Uterus (tissue), 4 donors: ENCODE data around the gene OSBPL9. TPM values are rescaled to one million over a fixed set of nuclear protein-coding genes. Genes with fewer than 3 reads are reported as not detected.

Source experiments
- DNase-seq, 2 donors: peaks; one replicate each; pipeline ENCODE4 v3.0.0-alpha.2; 2019 to 2020
- H3K27ac ChIP-seq, 2 donors: fragments of 200-600 bp; sonication (generic); 1 replicate in 1 of 2; 2 replicates in 1 of 2; pipeline ENCODE4 v1.5.1; 2016 to 2018
- H3K27me3 ChIP-seq, 2 donors: fragments of 200-600 bp; sonication (generic); one replicate each; pipeline ENCODE4 v1.5.1; 2018 to 2019; ENCODE audit warnings: control low read depth in 1 of 2
- H3K36me3 ChIP-seq, 2 donors: fragments of 200-600 bp; sonication (generic); one replicate each; pipeline ENCODE4 v1.5.1; 2019; ENCODE audit warnings: control low read depth in 1 of 2
- H3K4me1 ChIP-seq, 2 donors: fragments of 200-600 bp; sonication (generic); one replicate each; pipeline ENCODE4 v1.5.1; 2018 to 2019; ENCODE audit warnings: control low read depth in 1 of 2
- H3K4me3 ChIP-seq, 2 donors: fragments of 200-600 bp; sonication (generic); 1 replicate in 1 of 2; 2 replicates in 1 of 2; pipeline ENCODE4 v1.5.1; 2018 to 2019; ENCODE audit warnings: mild to moderate bottlenecking in 1 of 2
- H3K9me3 ChIP-seq, 2 donors: fragments of 200-600 bp; sonication (generic); one replicate each; pipeline ENCODE4 v1.5.1; 2019; ENCODE audit warnings: control low read depth in 1 of 2
- CTCF ChIP-seq, 4 experiments: fragments of 200-600 bp in 2 of 4; fragments of 450-650 bp in 2 of 4; sonication (generic) in 2 of 4; IDR thresholded peaks; one replicate each; pipeline ENCODE4 v1.5.1; 2016 to 2019; ENCODE audit warnings: antibody characterized with exemption in 4 of 4, mild to moderate bottlenecking in 2 of 4, moderate library complexity in 1 of 4
- POLR2A ChIP-seq, 2 donors: fragments of 450-650 bp; IDR thresholded peaks; one replicate each; pipeline ENCODE4 v1.6.1; 2016; ENCODE audit warnings: antibody characterized with exemption in 2 of 2, mild to moderate bottlenecking in 1 of 2, moderate library complexity in 1 of 2
- intact Hi-C: fragments of 100-400 bp; cut with DNase I; formaldehyde crosslinking; loops from one replicate; pipeline ENCODE4 v1.15.1; 2023; ENCODE audit warnings: low total_unique reads
- total RNA-seq, 4 donors: library from RNA; depleted of rRNA in 3 of 4; stranded (reverse); fragments of >200 nt in 3 of 4; gene quantifications; one replicate each; pipeline versions ENCODE4 v1.1.0 to v1.2.4, GENCODE V29; 2014 to 2023
- donor health status: DM: yes; HTN: yes; CAD: no.

Gene OSBPL9
- total RNA-seq, 4 donors from 2014 or later, result 94.0 to 122 (median 108) TPM

GRCh38 chr1:51736702-51737101, 119.8 kb downstream of the OSBPL9 start:
- H3K27ac ChIP-seq, result peak overlapping the region; percentile 69 to 80
- H3K36me3 ChIP-seq, result no peaks in the 10 kb centered on the region
- H3K27me3 ChIP-seq, result no peaks in the 10 kb centered on the region
- TF ChIP-seq POLR2A (IDR thresholded peaks at IDR 0.05), result no peak
- TF ChIP-seq CTCF (IDR thresholded peaks at IDR 0.05), result no peak
- H3K4me1 ChIP-seq, result peaks cover 3 to 5% of the 10 kb centered on the region in 2 donors
- DNase-seq, result peak in 1 of 2 donors; percentile 54
- no peaks in the 10 kb centered on the region for H3K9me3 ChIP-seq
- no peak overlapping the region for H3K4me3 ChIP-seq
- intact Hi-C loops, result no loop called here

- intact Hi-C loops, result no loop called here
- Histone ChIP-seq H3K4me3 (no peak overlapping the region), H3K4me1 (no peaks in the 10 kb centered on the region), H3K36me3 (no peaks in the 10 kb centered on the region), H3K27me3 (no peaks in the 10 kb centered on the region), H3K9me3 (no peaks in the 10 kb centered on the region), H3K27ac (peak overlapping the region in 1 of 2 donors; percentile 80)
- DNase-seq, result no peak
- no peak for TF ChIP-seq CTCF (IDR thresholded peaks at IDR 0.05)
- TF ChIP-seq POLR2A (IDR thresholded peaks at IDR 0.05), result no peak
Measured at GRCh38 chr1:51738681-51739080, 121.8 kb downstream of the OSBPL9 start.

- H3K27ac ChIP-seq, result peak overlapping the region in 1 of 2 donors; percentile 22
- no peaks in the 10 kb centered on the region for H3K4me1 ChIP-seq
- no peaks in the 10 kb centered on the region for H3K27me3 ChIP-seq
- H3K9me3 ChIP-seq, result no peaks in the 10 kb centered on the region
- TF ChIP-seq CTCF (IDR thresholded peaks at IDR 0.05) (no peak), POLR2A (IDR thresholded peaks at IDR 0.05) (no peak)
- intact Hi-C loops, result no loop called here
- no peaks in the 10 kb centered on the region for H3K36me3 ChIP-seq
- H3K4me3 ChIP-seq, result no peak overlapping the region
- DNase-seq, result no peak
Measured at GRCh38 chr1:51740652-51741051, 123.8 kb downstream of the OSBPL9 start.

GRCh38 chr1:51741121-51741681, 124.3 kb downstream of the OSBPL9 start:
- TF ChIP-seq CTCF (IDR thresholded peaks at IDR 0.05), result no peak
- TF ChIP-seq POLR2A (IDR thresholded peaks at IDR 0.05), result no peak
- no peaks in the 10 kb centered on the region for H3K36me3 ChIP-seq
- intact Hi-C loops, result no loop called here
- H3K27me3 ChIP-seq, result no peaks in the 10 kb centered on the region
- H3K4me3 ChIP-seq, result no peak overlapping the region
- peak overlapping the region in 1 of 2 donors; percentile 22 for H3K27ac ChIP-seq
- DNase-seq, result no peak
- H3K4me1 ChIP-seq, result no peaks in the 10 kb centered on the region
- H3K9me3 ChIP-seq, result no peaks in the 10 kb centered on the region

- no peak overlapping the region for H3K27ac ChIP-seq
- intact Hi-C loops, result no loop called here
Measured at GRCh38 chr1:51744506-51745303, 127.8 kb downstream of the OSBPL9 start.

More at GRCh38 chr1:51744506-51745303, 127.8 kb downstream of the OSBPL9 start:
- Histone ChIP-seq H3K4me1 (no peaks in the 10 kb centered on the region), H3K4me3 (no peak overlapping the region), H3K27me3 (no peaks in the 10 kb centered on the region), H3K36me3 (no peaks in the 10 kb centered on the region), H3K9me3 (no peaks in the 10 kb centered on the region)
- no peak for DNase-seq
- TF ChIP-seq CTCF (IDR thresholded peaks at IDR 0.05), result no peak
- no peak for TF ChIP-seq POLR2A (IDR thresholded peaks at IDR 0.05)
